ENCODE data around the gene TMIGD2. TPM values are rescaled to one million over a fixed set of nuclear protein-coding genes. Genes with fewer than 3 reads are reported as not detected.

Gene TMIGD2
- polyA plus RNA-seq, 3 donors: 0.26 TPM; not detected in 2

DNA sequence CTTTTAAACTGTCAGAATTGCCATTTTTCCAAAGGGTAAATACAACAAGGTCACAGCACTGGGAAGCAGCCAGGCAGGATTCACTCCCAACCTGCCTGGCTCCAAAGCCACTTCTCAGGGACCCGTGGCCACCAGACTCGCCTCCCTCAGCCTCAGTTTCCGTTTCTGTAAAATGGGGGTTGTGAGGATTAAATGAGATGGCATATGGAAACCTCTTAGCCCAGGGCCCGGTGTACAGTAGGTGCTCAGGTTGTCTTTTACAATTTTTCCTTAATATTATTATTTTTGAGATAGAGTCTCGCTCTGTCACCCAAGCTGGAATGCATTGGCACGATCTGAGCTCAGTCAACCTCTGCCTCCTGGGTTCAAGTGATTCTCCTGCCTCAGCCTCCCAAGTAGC lies 45.2 kb downstream of the TMIGD2 start:
- peaks cover 0 to 1% (median 0%) of the 10 kb centered on the region in 3 donors for H3K27me3 Mint-ChIP-seq (ENCODE audit: low read depth in 3 of 3)
- Histone ChIP-seq H3K36me3 (replicated peaks in 1 of 2; ENCODE audit: control insufficient read depth in 1 of 2, insufficient read depth in 2 of 2, low read length in 2 of 2) (peaks cover 67 to 81% of the 10 kb centered on the region in 2 donors), H3K4me3 (replicated peaks in 1 of 3; ENCODE audit: low read depth in 2 of 3, low read length in 3 of 3) (no peak overlapping the region), H4K20me1 (ENCODE audit: insufficient read depth, low read length) (no peaks in the 10 kb centered on the region), H3K4me2 (replicated peaks; ENCODE audit: extremely low read depth, low read length, poor library complexity, severe bottlenecking) (no peak overlapping the region), H3K4me1 (ENCODE audit: control insufficient read depth in 1 of 2, insufficient read depth in 2 of 2, low read length in 2 of 2) (peaks cover 5 to 7% of the 10 kb centered on the region in 2 donors), H3K79me2 (ENCODE audit: insufficient read depth, low read length) (no peaks in the 10 kb centered on the region), H2AFZ (ENCODE audit: insufficient read depth, low read depth, low read length, poor library complexity, severe bottlenecking) (no peak overlapping the region), H3K27me3 (ENCODE audit: control insufficient read depth in 2 of 2, insufficient read depth in 2 of 2, low read length in 2 of 2) (no peaks in the 10 kb centered on the region), H3K27ac (ENCODE audit: low read depth in 1 of 2, low read length in 2 of 2) (no peak overlapping the region), H3K9me3 (replicated peaks in 1 of 2; ENCODE audit: control insufficient read depth in 1 of 2, insufficient read depth in 1 of 2, low read length in 2 of 2) (peaks cover 23 to 35% of the 10 kb centered on the region in 2 donors), H3K9ac (ENCODE audit: insufficient read depth, low read length, poor library complexity, severe bottlenecking) (no peak overlapping the region)
- H3K27ac Mint-ChIP-seq: no peak overlapping the region
- no peak overlapping the region for H3K4me3 Mint-ChIP-seq
- DNase-seq: no peak
- H3K9me3 Mint-ChIP-seq: peaks cover 7 to 32% (median 19%) of the 10 kb centered on the region in 7 donors
- peaks cover 6% of the 10 kb centered on the region for H3K4me1 Mint-ChIP-seq
- TF ChIP-seq, protein P1, sequence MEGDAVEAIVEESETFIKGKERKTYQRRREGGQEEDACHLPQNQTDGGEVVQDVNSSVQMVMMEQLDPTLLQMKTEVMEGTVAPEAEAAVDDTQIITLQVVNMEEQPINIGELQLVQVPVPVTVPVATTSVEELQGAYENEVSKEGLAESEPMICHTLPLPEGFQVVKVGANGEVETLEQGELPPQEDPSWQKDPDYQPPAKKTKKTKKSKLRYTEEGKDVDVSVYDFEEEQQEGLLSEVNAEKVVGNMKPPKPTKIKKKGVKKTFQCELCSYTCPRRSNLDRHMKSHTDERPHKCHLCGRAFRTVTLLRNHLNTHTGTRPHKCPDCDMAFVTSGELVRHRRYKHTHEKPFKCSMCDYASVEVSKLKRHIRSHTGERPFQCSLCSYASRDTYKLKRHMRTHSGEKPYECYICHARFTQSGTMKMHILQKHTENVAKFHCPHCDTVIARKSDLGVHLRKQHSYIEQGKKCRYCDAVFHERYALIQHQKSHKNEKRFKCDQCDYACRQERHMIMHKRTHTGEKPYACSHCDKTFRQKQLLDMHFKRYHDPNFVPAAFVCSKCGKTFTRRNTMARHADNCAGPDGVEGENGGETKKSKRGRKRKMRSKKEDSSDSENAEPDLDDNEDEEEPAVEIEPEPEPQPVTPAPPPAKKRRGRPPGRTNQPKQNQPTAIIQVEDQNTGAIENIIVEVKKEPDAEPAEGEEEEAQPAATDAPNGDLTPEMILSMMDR (IDR thresholded peaks at IDR 0.05): no peak
- intact Hi-C loops (cut with micrococcal nuclease): no loop called here
- WGBS (ENCODE audit: insufficient coverage): 100% methylated on average over 1 of the region's 6 CpGs
- peaks cover 63 to 99% of the 10 kb centered on the region in 2 donors for H3K36me3 Mint-ChIP-seq

DNA sequence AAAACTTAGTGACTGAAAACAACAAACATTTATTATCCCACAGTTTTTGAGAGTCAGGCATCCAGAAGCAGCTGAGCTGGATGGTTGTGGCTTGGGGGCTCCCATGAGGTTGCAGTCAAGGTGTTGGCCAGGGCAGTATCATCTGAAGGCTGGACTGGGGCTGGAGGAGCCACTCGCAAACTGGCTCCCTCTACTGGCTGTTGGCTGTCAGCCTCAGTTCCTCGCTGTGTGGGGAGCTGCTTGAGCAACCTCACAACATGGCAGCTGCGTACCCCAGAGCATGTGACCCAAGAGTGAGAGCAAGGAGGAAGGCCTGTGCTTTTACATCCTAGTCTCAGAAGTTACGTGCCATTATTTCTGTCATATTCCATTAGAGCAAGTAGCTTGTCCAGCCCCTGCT lies 45.6 kb downstream of the TMIGD2 start:
- no peak overlapping the region for H3K9ac ChIP-seq (ENCODE audit: insufficient read depth, low read length, poor library complexity, severe bottlenecking)
- H3K4me1 ChIP-seq (ENCODE audit: control insufficient read depth in 1 of 2, insufficient read depth in 2 of 2, low read length in 2 of 2): peaks cover 5 to 7% of the 10 kb centered on the region in 2 donors
- no peak overlapping the region for H3K4me2 ChIP-seq (replicated peaks; ENCODE audit: extremely low read depth, low read length, poor library complexity, severe bottlenecking)
- TF ChIP-seq, protein P1 (IDR thresholded peaks at IDR 0.05): no peak
- H3K27ac ChIP-seq (ENCODE audit: low read depth in 1 of 2, low read length in 2 of 2): no peak overlapping the region
- H3K36me3 Mint-ChIP-seq: peaks cover 63 to 99% of the 10 kb centered on the region in 2 donors
- H3K4me3 ChIP-seq (replicated peaks in 1 of 3; ENCODE audit: low read depth in 2 of 3, low read length in 3 of 3): no peak overlapping the region
- peaks cover 7 to 29% (median 22%) of the 10 kb centered on the region in 7 donors for H3K9me3 Mint-ChIP-seq
- H3K27me3 ChIP-seq (ENCODE audit: control insufficient read depth in 2 of 2, insufficient read depth in 2 of 2, low read length in 2 of 2): no peaks in the 10 kb centered on the region
- intact Hi-C loops (cut with micrococcal nuclease): no loop called here
- no peaks in the 10 kb centered on the region for H4K20me1 ChIP-seq (ENCODE audit: insufficient read depth, low read length)
- H3K4me1 Mint-ChIP-seq: peaks cover 6% of the 10 kb centered on the region
- peaks cover 67 to 81% of the 10 kb centered on the region in 2 donors for H3K36me3 ChIP-seq (replicated peaks in 1 of 2; ENCODE audit: control insufficient read depth in 1 of 2, insufficient read depth in 2 of 2, low read length in 2 of 2)
- H3K27ac Mint-ChIP-seq: peak overlapping the region in 1 of 7 donors; percentile 63
- H3K79me2 ChIP-seq (ENCODE audit: insufficient read depth, low read length): no peaks in the 10 kb centered on the region
- DNase-seq: no peak
- 100% methylated on average over 1 of the region's 4 CpGs for WGBS (ENCODE audit: insufficient coverage)
- H2AFZ ChIP-seq (ENCODE audit: insufficient read depth, low read depth, low read length, poor library complexity, severe bottlenecking): no peak overlapping the region
- no peak overlapping the region for H3K4me3 Mint-ChIP-seq
- H3K9me3 ChIP-seq (replicated peaks in 1 of 2; ENCODE audit: control insufficient read depth in 1 of 2, insufficient read depth in 1 of 2, low read length in 2 of 2): peaks cover 23 to 35% of the 10 kb centered on the region in 2 donors
- H3K27me3 Mint-ChIP-seq (ENCODE audit: low read depth in 3 of 3): peaks cover 0 to 1% (median 0%) of the 10 kb centered on the region in 3 donors

Data from CD14-positive monocyte (primary cell).